GM10248 (cell line): ENCODE measurements around the gene TBC1D30.

ENCODE experiments used
- CTCF ChIA-PET: fragments of 300-600 bp; sonication (Branson Sonifier 250); formaldehyde crosslinking; extraction: SDS; loops from one replicate; lab custom pipeline; 2021; ENCODE audit warnings: antibody characterized with exemption; lab: Yijun Ruan, JAX
- POLR2A ChIA-PET: fragments of 350-650 bp; sonication (Branson Sonifier 250); formaldehyde crosslinking; extraction: SDS; loops from one replicate; lab custom pipeline; 2020; ENCODE audit warnings: antibody characterized with exemption; lab: Yijun Ruan, JAX
- DNase-seq: peaks from one replicate; pipeline ENCODE4 v3.0.0; 2012; ENCODE audit errors: extremely low spot score
- TF ChIP-seq, protein P1 (sequence below): IDR thresholded peaks from 2 replicates; pipeline ENCODE4 v1.5.1; 2012; ENCODE audit warnings: mild to moderate bottlenecking, low read depth; ENCODE audit errors: extremely low read depth, missing control alignments, control extremely low read depth

The TBC1D30 gene

DNA sequence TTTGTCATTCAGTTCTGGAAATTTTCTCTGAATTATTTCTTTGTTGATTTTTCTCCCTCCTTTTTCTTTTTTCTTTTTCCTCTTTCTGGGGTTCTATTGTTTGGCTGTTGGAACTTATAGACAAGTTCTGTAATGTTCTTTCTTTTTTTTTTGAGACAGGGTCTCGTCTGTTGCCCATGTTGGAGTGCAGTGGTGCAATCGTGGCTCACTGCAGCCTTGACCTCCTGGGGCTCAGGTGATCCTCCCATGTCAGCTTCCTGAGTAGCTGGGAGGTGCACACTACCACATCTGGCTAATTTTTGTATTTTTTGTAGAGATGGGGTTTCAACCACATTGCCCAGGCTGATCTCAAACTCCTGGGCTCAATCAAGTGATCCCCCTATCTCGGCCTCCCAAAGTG, 30.1 kb upstream of the TBC1D30 start:
- POLR2A ChIA-PET, result no interaction called here
- TF ChIP-seq, protein P1, sequence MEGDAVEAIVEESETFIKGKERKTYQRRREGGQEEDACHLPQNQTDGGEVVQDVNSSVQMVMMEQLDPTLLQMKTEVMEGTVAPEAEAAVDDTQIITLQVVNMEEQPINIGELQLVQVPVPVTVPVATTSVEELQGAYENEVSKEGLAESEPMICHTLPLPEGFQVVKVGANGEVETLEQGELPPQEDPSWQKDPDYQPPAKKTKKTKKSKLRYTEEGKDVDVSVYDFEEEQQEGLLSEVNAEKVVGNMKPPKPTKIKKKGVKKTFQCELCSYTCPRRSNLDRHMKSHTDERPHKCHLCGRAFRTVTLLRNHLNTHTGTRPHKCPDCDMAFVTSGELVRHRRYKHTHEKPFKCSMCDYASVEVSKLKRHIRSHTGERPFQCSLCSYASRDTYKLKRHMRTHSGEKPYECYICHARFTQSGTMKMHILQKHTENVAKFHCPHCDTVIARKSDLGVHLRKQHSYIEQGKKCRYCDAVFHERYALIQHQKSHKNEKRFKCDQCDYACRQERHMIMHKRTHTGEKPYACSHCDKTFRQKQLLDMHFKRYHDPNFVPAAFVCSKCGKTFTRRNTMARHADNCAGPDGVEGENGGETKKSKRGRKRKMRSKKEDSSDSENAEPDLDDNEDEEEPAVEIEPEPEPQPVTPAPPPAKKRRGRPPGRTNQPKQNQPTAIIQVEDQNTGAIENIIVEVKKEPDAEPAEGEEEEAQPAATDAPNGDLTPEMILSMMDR, result no peak
- CTCF ChIA-PET, result interaction anchor here (2.6 to 5.4 kb wide), 6 partner anchors 7 to 329 kb away, joined by 14 to 57 read pairs (median 28); partner anchors contain the start of gene WIF1
- DNase-seq, result no peak

GRCh38 chr12:64796205-64796845, 28.1 kb upstream of the TBC1D30 start:
- CTCF ChIA-PET, result interaction anchor here (0.5 to 5.4 kb wide), 52 partner anchors 9 to 444 kb away, joined by 3 to 57 read pairs (median 4); partner anchors contain the start of genes GNS, LEMD3 and WIF1
- TF ChIP-seq, protein P1, result peak; percentile 78
- peak; percentile 67 for DNase-seq
- POLR2A ChIA-PET, result interaction anchor here (0.7 kb wide), 1 partner anchor 81 kb away, joined by 6 read pairs; no protein-coding TSS in a partner anchor

DNA sequence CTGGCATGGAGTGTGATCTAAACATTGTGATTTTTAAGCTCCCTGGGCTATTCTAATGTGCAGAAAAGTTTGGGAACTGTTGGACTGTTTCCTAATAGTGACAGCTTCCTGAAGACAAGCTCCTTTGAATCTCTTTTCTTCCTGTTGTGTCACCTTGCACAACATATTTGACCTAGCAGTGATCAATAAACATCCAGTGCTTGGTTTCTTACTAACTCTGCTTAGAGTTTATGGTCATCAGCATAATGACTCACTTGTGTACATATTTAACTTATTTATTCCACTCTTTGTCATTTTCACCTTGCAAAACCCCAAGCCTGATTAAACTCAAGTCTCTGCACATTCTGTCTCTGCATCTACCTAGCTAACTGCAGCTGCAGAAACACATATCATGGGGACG, 27.3 kb upstream of the TBC1D30 start:
- DNase-seq, result no peak
- CTCF ChIA-PET, result interaction anchor here (0.7 to 5.4 kb wide), 15 partner anchors 11 to 436 kb away, joined by 3 to 57 read pairs (median 8); partner anchors contain the start of gene WIF1
- TF ChIP-seq, protein P1, result no peak
- POLR2A ChIA-PET, result interaction anchor here (0.7 kb wide), 1 partner anchor 89 kb away, joined by 4 read pairs; no protein-coding TSS in a partner anchor

DNA sequence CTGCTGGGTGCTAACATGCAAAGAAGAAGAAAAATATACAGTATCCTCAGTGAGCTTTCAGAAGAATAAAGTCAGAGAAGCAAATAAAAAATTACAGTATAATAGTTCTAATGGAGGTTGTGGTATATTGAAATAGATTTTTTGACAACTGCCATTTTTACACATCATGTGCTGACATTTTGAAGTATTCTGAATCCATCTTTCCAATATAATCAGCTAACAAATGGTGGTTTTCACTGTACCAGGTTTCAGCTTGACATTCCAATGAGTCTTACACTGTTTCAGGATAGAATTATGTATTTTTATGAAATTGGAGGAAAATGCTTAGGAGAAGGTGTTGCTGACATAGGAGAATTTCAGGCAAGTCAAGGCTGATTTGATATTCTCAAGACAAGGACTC, 26.3 kb upstream of the TBC1D30 start:
- POLR2A ChIA-PET, result no interaction called here

GRCh38 chr12:64800640-64801039, 23.8 kb upstream of the TBC1D30 start:
- TF ChIP-seq, protein P1, result no peak
- ChIA-PET POLR2A (no interaction called here), CTCF (interaction anchor here (0.8 to 3.5 kb wide), 16 partner anchors 13 to 395 kb away, joined by 3 to 29 read pairs (median 6); partner anchors contain the start of genes TBC1D30 and WIF1)
- no peak for DNase-seq

More for the DNA sequence above, 26.3 kb upstream of the TBC1D30 start:
- TF ChIP-seq, protein P1, result no peak
- CTCF ChIA-PET, result interaction anchor here (1.2 to 5.4 kb wide), 12 partner anchors 10 to 435 kb away, joined by 4 to 57 read pairs (median 8); partner anchors contain the start of gene WIF1
- DNase-seq, result no peak

GRCh38 chr12:64801381-64801780, 23.1 kb upstream of the TBC1D30 start:
- no peak for DNase-seq
- POLR2A ChIA-PET, result interaction anchor here (0.6 kb wide), 1 partner anchor 82 kb away, joined by 4 read pairs; no protein-coding TSS in a partner anchor

More at GRCh38 chr12:64801381-64801780, 23.1 kb upstream of the TBC1D30 start:
- CTCF ChIA-PET, result interaction anchor here (0.6 to 3.5 kb wide), 53 partner anchors 9 to 498 kb away, joined by 3 to 29 read pairs (median 4); partner anchors contain the start of genes TBC1D30 and WIF1
- TF ChIP-seq, protein P1, result peak; percentile 24
